HCT116 (cell line): ENCODE measurements around the gene CLPTM1L. TPM values are rescaled to one million over a fixed set of nuclear protein-coding genes. Genes with fewer than 3 reads are reported as not detected.

Experiments
- ATAC-seq: fragments of 200-7000 bp; cut with Tn5 transposase; 2 replicates; pipeline ENCODE4 v1.9.1; 2020; ENCODE audit warnings: mild to moderate bottlenecking, moderate library complexity
- BruUV-seq: library from RNA; stranded (reverse); fragments of 400-500 nt; replicated peaks from 2 replicates; lab custom pipeline; 2021; lab: Mats Ljungman, UMichigan
- CTCF ChIA-PET: fragments of 300-600 bp; sonication (Branson Sonifier 250); formaldehyde crosslinking; loops from one replicate; lab custom pipeline; 2021; ENCODE audit warnings: antibody characterized with exemption; lab: Charles Lee
- POLR2A ChIA-PET: fragments of 300-600, 350-600 bp; sonication (Branson Sonifier 250); formaldehyde crosslinking; loops from one replicate; lab custom pipeline; 2021; ENCODE audit warnings: antibody characterized with exemption; lab: Charles Lee
- RAD21 ChIA-PET, 2 experiments: fragments of 300-600 bp; sonication (Branson Sonifier 250); formaldehyde crosslinking; loops; one replicate each; lab custom pipeline; 2023; ENCODE audit warnings: low total read pairs in 2 of 2; ENCODE audit not compliant: uncharacterized antibody in 2 of 2, unreplicated experiment in 2 of 2, low non-redundant PET in 1 of 2; lab: Charles Lee
- DNase-seq: peaks from one replicate; pipeline ENCODE4 v3.0.0-alpha.2; 2010; ENCODE audit warnings: low read depth, low spot score
- H2AFZ ChIP-seq: fragments of 200-600 bp; shearing (Covaris generic), sonication (generic); 2 replicates; pipeline ENCODE4 v1.6.1; 2017; ENCODE audit warnings: low read depth, mixed run types, mixed read lengths, antibody characterized with exemption, low read length; ENCODE audit not compliant: poor library complexity, severe bottlenecking
- H3K27ac ChIP-seq: 2 replicates; pipeline ENCODE4 v1.5.1; 2012; ENCODE audit warnings: low read depth, low read length
- H3K27me3 ChIP-seq: fragments of 200-600 bp; sonication (generic); 2 replicates; pipeline ENCODE4 v1.6.1; 2016; ENCODE audit warnings: mixed run types, low read length, mixed read lengths; ENCODE audit not compliant: insufficient read depth
- H3K36me3 ChIP-seq, 2 experiments: fragments of 200-500 bp in 1 of 2; fragments of 200-600 bp in 1 of 2; sonication (Bioruptor generic) in 1 of 2; sonication (generic) in 1 of 2; 2 replicates each; pipeline versions ENCODE4 v1.5.1 to v1.6.1; 2014 to 2016; ENCODE audit warnings: low read length in 2 of 2, inconsistent platforms in 1 of 2, mixed read lengths in 1 of 2, mixed run types in 1 of 2; ENCODE audit not compliant: insufficient read depth in 2 of 2, control insufficient read depth in 1 of 2
- H3K4me1 ChIP-seq, 2 experiments: fragments of 200-600 bp in 1 of 2; sonication (generic) in 1 of 2; 2 replicates each; pipeline versions ENCODE4 v1.5.1 to v1.6.1; 2012 to 2017; ENCODE audit warnings: low read length in 2 of 2, inconsistent platforms in 1 of 2, mild to moderate bottlenecking in 1 of 2, mixed read lengths in 1 of 2, mixed run types in 1 of 2, moderate library complexity in 1 of 2; ENCODE audit not compliant: insufficient read depth in 2 of 2, control insufficient read depth in 1 of 2
- H3K4me2 ChIP-seq: fragments of 200-600 bp; sonication (generic); 2 replicates; pipeline ENCODE4 v1.6.1; 2017; ENCODE audit warnings: mixed run types, low read length, mixed read lengths
- H3K4me3 ChIP-seq, 2 experiments: fragments of 200-600 bp in 1 of 2; sonication (generic) in 1 of 2; replicated peaks in 1 of 2; 2 replicates each; pipeline ENCODE4 v1.5.1; 2011 to 2016; ENCODE audit warnings: low read length in 2 of 2, control low read depth in 1 of 2, low read depth in 1 of 2, mild to moderate bottlenecking in 1 of 2, mixed read lengths in 1 of 2, mixed run types in 1 of 2
- H3K79me2 ChIP-seq: fragments of 200-600 bp; sonication (generic); 2 replicates; pipeline ENCODE4 v1.6.1; 2017; ENCODE audit warnings: mild to moderate bottlenecking, mixed run types, low read length, moderate library complexity, mixed read lengths; ENCODE audit not compliant: insufficient read depth
- H3K9ac ChIP-seq: fragments of 200-600 bp; sonication (generic); 2 replicates; pipeline ENCODE4 v1.6.1; 2016; ENCODE audit warnings: low read length, mixed read lengths
- H3K9me2 ChIP-seq: fragments of 200-600 bp; sonication (generic), shearing (Covaris generic); 2 replicates; pipeline ENCODE4 v1.6.1; 2017; ENCODE audit warnings: mixed run types, mild to moderate bottlenecking, moderate library complexity; ENCODE audit not compliant: insufficient read depth
- H3K9me3 ChIP-seq, 2 experiments: fragments of 200-500 bp in 1 of 2; fragments of 200-600 bp in 1 of 2; sonication (Bioruptor generic) in 1 of 2; sonication (generic) in 1 of 2; 2 replicates each; pipeline ENCODE4 v1.6.1; 2014 to 2017; ENCODE audit warnings: low read length in 2 of 2, mixed read lengths in 2 of 2, inconsistent platforms in 1 of 2, low read depth in 1 of 2, mild to moderate bottlenecking in 1 of 2, mixed run types in 1 of 2, moderate library complexity in 1 of 2; ENCODE audit not compliant: control insufficient read depth in 1 of 2, insufficient read depth in 1 of 2
- H4K20me1 ChIP-seq: fragments of 200-600 bp; sonication (generic), shearing (Covaris generic); 2 replicates; pipeline ENCODE4 v1.6.1; 2017; ENCODE audit warnings: mixed run types, mild to moderate bottlenecking, moderate library complexity; ENCODE audit not compliant: insufficient read depth
- EGR1 ChIP-seq: IDR thresholded peaks from 2 replicates; pipeline ENCODE4 v1.6.1; 2012; ENCODE audit warnings: low read depth
- JUND ChIP-seq: IDR thresholded peaks from 2 replicates; pipeline ENCODE4 v1.6.1; 2012
- POLR2A ChIP-seq: IDR thresholded peaks from 2 replicates; pipeline ENCODE4 v1.7.0; 2011; ENCODE audit warnings: borderline replicate concordance; ENCODE audit not compliant: insufficient read depth, insufficient read length; ENCODE audit errors: extremely low read depth
- SP1 ChIP-seq: IDR thresholded peaks from 2 replicates; pipeline ENCODE4 v1.6.1; 2012; ENCODE audit warnings: low read depth
- ZBTB33 ChIP-seq: IDR thresholded peaks from 2 replicates; pipeline ENCODE4 v1.6.1; 2011; ENCODE audit warnings: mild to moderate bottlenecking, low read length, moderate library complexity; ENCODE audit not compliant: insufficient replicate concordance; ENCODE audit errors: extremely low read depth
- intact Hi-C: fragments of 100-400 bp; cut with micrococcal nuclease; formaldehyde crosslinking; loops from 2 replicates; pipeline ENCODE4 v1.10.0; 2022
- total RNA-seq: library from RNA; stranded (reverse); gene quantifications from one replicate; pipeline ENCODE4 v1.2.1, GENCODE V29; 2021; ENCODE audit not compliant: unreplicated experiment
- TF ChIP-seq, protein P1 (sequence below), 3 experiments: fragments of 200-600 bp in 1 of 3; sonication (generic) in 1 of 3; IDR thresholded peaks in 2 of 3; conservative IDR thresholded peaks in 1 of 3; 2 replicates each; pipeline ENCODE4 v1.5.1; 2012 to 2017; ENCODE audit warnings: low read depth in 2 of 3, low read length in 2 of 3, antibody characterized with exemption in 1 of 3, borderline replicate concordance in 1 of 3, control low read depth in 1 of 3, mild to moderate bottlenecking in 1 of 3, mixed read lengths in 1 of 3, mixed run types in 1 of 3, moderate library complexity in 1 of 3; ENCODE audit not compliant: insufficient read depth in 1 of 3
- TF ChIP-seq, protein P2 (sequence below): IDR thresholded peaks from 2 replicates; pipeline ENCODE4 v1.6.1; 2012; ENCODE audit warnings: low read depth
- TF ChIP-seq, protein P3 (sequence below): IDR thresholded peaks from 2 replicates; pipeline ENCODE4 v1.6.1; 2012

The CLPTM1L gene
- total RNA-seq, 1 experiment from 2014 or later: 98.4 TPM

DNA sequence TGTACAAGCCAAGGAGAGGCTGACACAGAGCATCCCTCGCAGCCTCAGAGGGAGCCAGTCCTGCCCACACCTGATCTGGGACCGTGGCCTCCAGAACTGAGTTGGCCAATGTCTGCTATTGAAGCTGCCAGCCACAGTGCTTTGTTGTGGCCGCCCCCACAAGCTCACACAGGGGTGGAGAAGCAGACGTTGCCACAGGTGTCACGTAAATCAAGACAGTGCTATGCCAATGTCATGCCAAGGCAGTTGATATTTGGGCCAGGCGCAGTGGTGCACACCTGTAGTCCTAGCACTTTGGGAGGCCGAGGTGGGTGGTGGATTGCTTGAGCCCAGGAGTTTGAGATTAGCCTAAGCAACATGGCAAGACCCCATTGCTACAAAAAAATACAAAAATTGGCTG is 32.7 kb downstream of the CLPTM1L start (continued):
- TF ChIP-seq ZBTB33: no peak

GRCh38 chr5:1311439-1312055 is 33.4 kb downstream of the CLPTM1L start:
- Histone ChIP-seq H3K4me3 (no peak overlapping the region), H3K27ac (no peak overlapping the region), H3K9ac (no peak overlapping the region), H3K9me2 (no peaks in the 10 kb centered on the region), H3K4me2 (no peak overlapping the region), H3K27me3 (no peaks in the 10 kb centered on the region), H3K4me1 (peaks cover 12 to 13% of the 10 kb centered on the region in 2 experiments), H3K36me3 (no peaks in the 10 kb centered on the region), H2AFZ (no peak overlapping the region), H4K20me1 (no peaks in the 10 kb centered on the region), H3K79me2 (no peaks in the 10 kb centered on the region), H3K9me3 (no peaks in the 10 kb centered on the region)
- DNase-seq (no peak), ATAC-seq (no peak)
- intact Hi-C loops: no loop called here
- no peak for TF ChIP-seq JUND
- TF ChIP-seq, protein P1, sequence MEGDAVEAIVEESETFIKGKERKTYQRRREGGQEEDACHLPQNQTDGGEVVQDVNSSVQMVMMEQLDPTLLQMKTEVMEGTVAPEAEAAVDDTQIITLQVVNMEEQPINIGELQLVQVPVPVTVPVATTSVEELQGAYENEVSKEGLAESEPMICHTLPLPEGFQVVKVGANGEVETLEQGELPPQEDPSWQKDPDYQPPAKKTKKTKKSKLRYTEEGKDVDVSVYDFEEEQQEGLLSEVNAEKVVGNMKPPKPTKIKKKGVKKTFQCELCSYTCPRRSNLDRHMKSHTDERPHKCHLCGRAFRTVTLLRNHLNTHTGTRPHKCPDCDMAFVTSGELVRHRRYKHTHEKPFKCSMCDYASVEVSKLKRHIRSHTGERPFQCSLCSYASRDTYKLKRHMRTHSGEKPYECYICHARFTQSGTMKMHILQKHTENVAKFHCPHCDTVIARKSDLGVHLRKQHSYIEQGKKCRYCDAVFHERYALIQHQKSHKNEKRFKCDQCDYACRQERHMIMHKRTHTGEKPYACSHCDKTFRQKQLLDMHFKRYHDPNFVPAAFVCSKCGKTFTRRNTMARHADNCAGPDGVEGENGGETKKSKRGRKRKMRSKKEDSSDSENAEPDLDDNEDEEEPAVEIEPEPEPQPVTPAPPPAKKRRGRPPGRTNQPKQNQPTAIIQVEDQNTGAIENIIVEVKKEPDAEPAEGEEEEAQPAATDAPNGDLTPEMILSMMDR (IDR thresholded peaks at IDR 0.05 in 2 of 3, conservative IDR thresholded peaks at IDR 0.05 in 1 of 3; ENCODE audit: borderline replicate concordance in 1 of 3, insufficient read depth in 1 of 3, low read depth in 2 of 3, low read length in 2 of 3): no peak
- TF ChIP-seq, protein P2, sequence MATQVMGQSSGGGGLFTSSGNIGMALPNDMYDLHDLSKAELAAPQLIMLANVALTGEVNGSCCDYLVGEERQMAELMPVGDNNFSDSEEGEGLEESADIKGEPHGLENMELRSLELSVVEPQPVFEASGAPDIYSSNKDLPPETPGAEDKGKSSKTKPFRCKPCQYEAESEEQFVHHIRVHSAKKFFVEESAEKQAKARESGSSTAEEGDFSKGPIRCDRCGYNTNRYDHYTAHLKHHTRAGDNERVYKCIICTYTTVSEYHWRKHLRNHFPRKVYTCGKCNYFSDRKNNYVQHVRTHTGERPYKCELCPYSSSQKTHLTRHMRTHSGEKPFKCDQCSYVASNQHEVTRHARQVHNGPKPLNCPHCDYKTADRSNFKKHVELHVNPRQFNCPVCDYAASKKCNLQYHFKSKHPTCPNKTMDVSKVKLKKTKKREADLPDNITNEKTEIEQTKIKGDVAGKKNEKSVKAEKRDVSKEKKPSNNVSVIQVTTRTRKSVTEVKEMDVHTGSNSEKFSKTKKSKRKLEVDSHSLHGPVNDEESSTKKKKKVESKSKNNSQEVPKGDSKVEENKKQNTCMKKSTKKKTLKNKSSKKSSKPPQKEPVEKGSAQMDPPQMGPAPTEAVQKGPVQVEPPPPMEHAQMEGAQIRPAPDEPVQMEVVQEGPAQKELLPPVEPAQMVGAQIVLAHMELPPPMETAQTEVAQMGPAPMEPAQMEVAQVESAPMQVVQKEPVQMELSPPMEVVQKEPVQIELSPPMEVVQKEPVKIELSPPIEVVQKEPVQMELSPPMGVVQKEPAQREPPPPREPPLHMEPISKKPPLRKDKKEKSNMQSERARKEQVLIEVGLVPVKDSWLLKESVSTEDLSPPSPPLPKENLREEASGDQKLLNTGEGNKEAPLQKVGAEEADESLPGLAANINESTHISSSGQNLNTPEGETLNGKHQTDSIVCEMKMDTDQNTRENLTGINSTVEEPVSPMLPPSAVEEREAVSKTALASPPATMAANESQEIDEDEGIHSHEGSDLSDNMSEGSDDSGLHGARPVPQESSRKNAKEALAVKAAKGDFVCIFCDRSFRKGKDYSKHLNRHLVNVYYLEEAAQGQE: no peak
- TF ChIP-seq SP1: no peak
- no peak for TF ChIP-seq EGR1
- TF ChIP-seq, protein P3, sequence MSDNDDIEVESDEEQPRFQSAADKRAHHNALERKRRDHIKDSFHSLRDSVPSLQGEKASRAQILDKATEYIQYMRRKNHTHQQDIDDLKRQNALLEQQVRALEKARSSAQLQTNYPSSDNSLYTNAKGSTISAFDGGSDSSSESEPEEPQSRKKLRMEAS: no peak
- no peak for TF ChIP-seq POLR2A
- ChIA-PET CTCF (no interaction called here), POLR2A (no interaction called here), RAD21 (no interaction called here)
- no TSS peak for BruUV-seq
